ENCODE results near the gene INHBA. TPM values are rescaled to one million over a fixed set of nuclear protein-coding genes. Genes with fewer than 3 reads are reported as not detected.

INHBA gene
- total and polyA plus RNA-seq, 2 experiments from 2014 or later = 0.94 to 1.3 TPM

GRCh38 chr7:41696323-41696916 is 6.5 kb downstream of the INHBA start:
- Mint-ChIP-seq H3K27ac (no peak overlapping the region), H3K9me3 (no peaks in the 10 kb centered on the region), H3K4me1 (peaks cover 66% of the 10 kb centered on the region), H3K36me3 (ENCODE audit: low read depth) (no peaks in the 10 kb centered on the region), H3K27me3 (ENCODE audit: insufficient read depth, low read depth, poor library complexity) (peaks cover 8% of the 10 kb centered on the region), H3K4me3 (no peak overlapping the region)
- TF ChIP-seq REST (IDR thresholded peaks at IDR 0.05; ENCODE audit: unreplicated experiment) (no peak), CTCF (conservative IDR thresholded peaks at IDR 0.05; ENCODE audit: low read depth in 2 of 2) (peak; percentile 88 to 91)
- Histone ChIP-seq H3K4me3 (no peak overlapping the region), H3K4me2 (peak overlapping the region; percentile 64), H3K27ac (ENCODE audit: low read depth) (no peak overlapping the region), H3K9me2 (ENCODE audit: insufficient read depth) (no peaks in the 10 kb centered on the region), H3K36me3 (ENCODE audit: insufficient read depth) (no peaks in the 10 kb centered on the region), H3F3A (replicated peaks; ENCODE audit: low read depth) (no peaks in the 10 kb centered on the region; the same call in 1 of the 2 replicates), H3K79me2 (replicated peaks; ENCODE audit: insufficient read depth) (0 out of 2 replicates have a peak, but pooled peaks cover 10% of the 10 kb centered on the region), H2AFZ (peak overlapping the region; percentile 72; the same call in 1 of the 2 replicates), H3K4me1 (ENCODE audit: insufficient read depth) (peaks cover 69% of the 10 kb centered on the region), H3K27me3 (ENCODE audit: insufficient read depth) (peaks cover 11% of the 10 kb centered on the region; the same call in 1 of the 2 replicates), H4K20me1 (replicated peaks; ENCODE audit: insufficient read depth) (no peaks in the 10 kb centered on the region)
- DNase-seq (ENCODE audit: low spot score) (peak; percentile 96), ATAC-seq (peak; percentile 76)

GRCh38 chr7:41695661-41696322 is 7.1 kb downstream of the INHBA start:
- H4K20me1 ChIP-seq (replicated peaks; ENCODE audit: insufficient read depth) = no peaks in the 10 kb centered on the region
- H3K27ac ChIP-seq (ENCODE audit: low read depth) = no peak overlapping the region
- H3K4me1 Mint-ChIP-seq = peaks cover 64% of the 10 kb centered on the region
- H3K4me3 Mint-ChIP-seq = no peak overlapping the region
- H3K4me3 ChIP-seq = no peak overlapping the region
- H3F3A ChIP-seq (replicated peaks; ENCODE audit: low read depth) = no peaks in the 10 kb centered on the region; the same call in 1 of the 2 replicates
- H3K4me2 ChIP-seq = peak overlapping the region; percentile 64
- H3K36me3 ChIP-seq (ENCODE audit: insufficient read depth) = no peaks in the 10 kb centered on the region
- no peaks in the 10 kb centered on the region for H3K9me2 ChIP-seq (ENCODE audit: insufficient read depth)
- DNase-seq (ENCODE audit: low spot score) (no peak), ATAC-seq (no peak)
- H3K27me3 Mint-ChIP-seq (ENCODE audit: insufficient read depth, low read depth, poor library complexity) = peaks cover 8% of the 10 kb centered on the region
- H2AFZ ChIP-seq = peak overlapping the region; percentile 72; the same call in 1 of the 2 replicates
- no peaks in the 10 kb centered on the region for H3K36me3 Mint-ChIP-seq (ENCODE audit: low read depth)
- H3K27me3 ChIP-seq (ENCODE audit: insufficient read depth) = peaks cover 11% of the 10 kb centered on the region; the same call in 1 of the 2 replicates
- H3K9me3 Mint-ChIP-seq = no peaks in the 10 kb centered on the region
- H3K4me1 ChIP-seq (ENCODE audit: insufficient read depth) = peaks cover 63% of the 10 kb centered on the region
- H3K27ac Mint-ChIP-seq = no peak overlapping the region
- H3K79me2 ChIP-seq (replicated peaks; ENCODE audit: insufficient read depth) = 0 out of 2 replicates have a peak, but pooled peaks cover 10% of the 10 kb centered on the region
- TF ChIP-seq NANOG (IDR thresholded peaks at IDR 0.05; ENCODE audit: borderline replicate concordance) = no peak
- TF ChIP-seq REST (IDR thresholded peaks at IDR 0.05; ENCODE audit: unreplicated experiment) = no peak
- no peak for TF ChIP-seq EZH2phosphoT487 (IDR thresholded peaks at IDR 0.05; ENCODE audit: unreplicated experiment)
- no peak for TF ChIP-seq ETS1 (IDR thresholded peaks at IDR 0.05)
